Measurements from ENCODE around the gene OR6M1. TPM values are rescaled to one million over a fixed set of nuclear protein-coding genes. Genes with fewer than 3 reads are reported as not detected.

The OR6M1 gene, protein sequence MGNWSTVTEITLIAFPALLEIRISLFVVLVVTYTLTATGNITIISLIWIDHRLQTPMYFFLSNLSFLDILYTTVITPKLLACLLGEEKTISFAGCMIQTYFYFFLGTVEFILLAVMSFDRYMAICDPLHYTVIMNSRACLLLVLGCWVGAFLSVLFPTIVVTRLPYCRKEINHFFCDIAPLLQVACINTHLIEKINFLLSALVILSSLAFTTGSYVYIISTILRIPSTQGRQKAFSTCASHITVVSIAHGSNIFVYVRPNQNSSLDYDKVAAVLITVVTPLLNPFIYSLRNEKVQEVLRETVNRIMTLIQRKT
- not detected for total RNA-seq

DNA sequence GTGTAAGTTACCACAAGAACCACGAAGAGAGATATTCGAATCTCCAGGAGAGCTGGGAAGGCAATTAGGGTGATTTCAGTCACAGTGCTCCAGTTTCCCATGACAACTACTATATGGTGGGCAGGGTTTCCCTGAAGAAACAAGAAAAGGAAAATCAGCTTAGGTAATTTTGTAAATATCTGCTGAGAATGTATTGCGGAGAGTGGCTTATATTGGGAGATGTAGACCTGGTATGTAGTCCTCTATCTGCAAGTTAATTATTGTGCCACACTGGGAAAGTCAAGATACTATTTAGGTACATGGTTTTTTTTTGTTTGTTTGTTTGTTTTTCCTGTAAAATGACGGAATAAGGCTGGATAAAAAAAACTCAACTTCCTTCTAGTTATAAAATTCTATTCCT lies at the start of gene OR6M1:
TSS of gene OR6M1 (minus strand) at position 101 of the 400 bp plus-strand sequence. CDS start at position 101, 0 bp downstream.
- Histone ChIP-seq H3K27ac (no peak within 1 kb of the TSS), H3K36me3 (no peaks in the 10 kb centered on the region), H3K9me3 (no peaks in the 10 kb centered on the region), H3K4me1 (no peaks in the 10 kb centered on the region), H3K4me3 (no peak within 1 kb of the TSS), H3K27me3 (no peaks in the 10 kb centered on the region)
- WGBS: 75% methylated on average over 4 of the region's 4 CpGs
- DNase-seq (ENCODE audit: low spot score in 2 of 2): no peak
- no peak for TF ChIP-seq POLR2A (IDR thresholded peaks at IDR 0.05)

DNA sequence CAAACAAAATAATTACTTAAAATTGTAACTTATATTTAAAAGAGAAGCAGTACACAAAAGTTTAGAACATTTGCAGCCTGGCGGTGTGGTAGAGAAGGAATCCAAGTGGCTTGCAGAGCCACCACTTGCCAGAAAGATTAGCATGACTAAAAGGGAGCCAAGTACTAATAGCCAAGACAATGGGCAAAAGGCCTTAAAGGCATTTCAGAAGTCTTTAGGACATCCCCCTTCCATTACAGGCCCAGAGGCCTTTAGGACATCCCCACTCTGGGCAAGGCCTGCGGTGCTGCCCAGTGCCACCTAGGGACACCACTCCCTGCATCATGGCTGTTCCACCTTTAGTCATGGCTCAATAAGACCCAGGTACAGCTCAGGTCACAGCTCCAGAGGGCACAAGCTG lies 46.9 kb upstream of the OR6M1 start:
- H3K36me3 ChIP-seq: no peaks in the 10 kb centered on the region
- H3K27ac ChIP-seq: no peak overlapping the region
- H3K9me3 ChIP-seq: peaks cover 6% of the 10 kb centered on the region
- no peak for DNase-seq (ENCODE audit: low spot score in 2 of 2)
- H3K4me1 ChIP-seq: no peaks in the 10 kb centered on the region
- no peak overlapping the region for H3K4me3 ChIP-seq
- 94% methylated on average over 2 of the region's 2 CpGs for WGBS
- H3K27me3 ChIP-seq: no peaks in the 10 kb centered on the region
- TF ChIP-seq CTCF (IDR thresholded peaks at IDR 0.05): no peak
- TF ChIP-seq POLR2A (IDR thresholded peaks at IDR 0.05): no peak
- no peak for TF ChIP-seq EP300 (IDR thresholded peaks at IDR 0.05)
- TF ChIP-seq POLR2AphosphoS5 (IDR thresholded peaks at IDR 0.05): no peak

DNA sequence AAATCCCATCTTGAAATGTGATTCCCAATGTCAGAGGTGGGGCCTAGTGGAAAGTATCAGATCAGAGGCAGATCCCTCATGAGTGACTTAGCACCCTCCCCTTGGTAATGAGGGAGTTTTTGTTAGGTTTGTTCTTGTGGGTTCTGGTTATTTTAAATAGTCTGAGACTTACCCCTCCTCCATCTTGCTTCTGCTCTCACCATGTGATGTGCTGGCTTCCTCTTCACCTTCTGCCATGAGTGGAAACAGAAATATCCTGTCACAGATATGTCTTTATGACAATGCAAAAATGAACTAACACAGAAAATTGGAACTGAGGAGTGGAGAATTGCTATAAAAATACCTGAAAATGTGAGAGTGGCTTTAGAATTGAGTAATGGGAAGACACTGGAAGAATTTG lies 46.2 kb upstream of the OR6M1 start:
- no peak for TF ChIP-seq EP300 (IDR thresholded peaks at IDR 0.05)
- no peak for TF ChIP-seq POLR2AphosphoS5 (IDR thresholded peaks at IDR 0.05)
- no peak for TF ChIP-seq CTCF (IDR thresholded peaks at IDR 0.05)
- no peak for TF ChIP-seq POLR2A (IDR thresholded peaks at IDR 0.05)
- Histone ChIP-seq H3K36me3 (no peaks in the 10 kb centered on the region), H3K27me3 (no peaks in the 10 kb centered on the region), H3K27ac (no peak overlapping the region), H3K9me3 (peaks cover 6% of the 10 kb centered on the region), H3K4me3 (no peak overlapping the region), H3K4me1 (no peaks in the 10 kb centered on the region)
- DNase-seq (ENCODE audit: low spot score in 2 of 2): no peak

DNA sequence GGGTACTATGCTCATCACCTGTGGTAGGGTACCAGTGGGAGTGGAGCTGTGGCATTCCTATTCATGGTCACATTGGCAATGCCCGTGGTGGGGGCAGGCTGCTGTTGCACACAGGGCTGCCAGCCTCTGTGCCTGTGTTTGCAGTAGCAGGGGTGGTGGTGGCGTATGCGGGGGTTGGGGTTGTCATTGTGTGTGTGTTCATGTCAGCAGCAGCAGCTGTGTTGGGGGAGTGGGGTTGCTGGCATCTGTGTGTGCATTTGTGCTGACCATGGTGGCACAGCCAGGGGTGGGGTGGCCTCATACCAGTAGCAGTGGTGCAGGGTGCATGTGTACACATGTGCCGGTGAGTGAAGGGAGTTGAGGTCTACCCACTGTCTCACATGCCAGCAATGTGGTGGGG lies 45.0 kb upstream of the OR6M1 start:
- no peaks in the 10 kb centered on the region for H3K36me3 ChIP-seq
- no peak for TF ChIP-seq EP300 (IDR thresholded peaks at IDR 0.05)
- no peak for TF ChIP-seq POLR2AphosphoS5 (IDR thresholded peaks at IDR 0.05)
- TF ChIP-seq POLR2A (IDR thresholded peaks at IDR 0.05): no peak
- no peak for TF ChIP-seq CTCF (IDR thresholded peaks at IDR 0.05)
- no peaks in the 10 kb centered on the region for H3K4me1 ChIP-seq
- no peaks in the 10 kb centered on the region for H3K9me3 ChIP-seq
- 96% methylated on average over 3 of the region's 4 CpGs for WGBS
- no peak overlapping the region for H3K4me3 ChIP-seq
- H3K27me3 ChIP-seq: no peaks in the 10 kb centered on the region
- H3K27ac ChIP-seq: no peak overlapping the region
- no peak for DNase-seq (ENCODE audit: low spot score in 2 of 2)

DNA sequence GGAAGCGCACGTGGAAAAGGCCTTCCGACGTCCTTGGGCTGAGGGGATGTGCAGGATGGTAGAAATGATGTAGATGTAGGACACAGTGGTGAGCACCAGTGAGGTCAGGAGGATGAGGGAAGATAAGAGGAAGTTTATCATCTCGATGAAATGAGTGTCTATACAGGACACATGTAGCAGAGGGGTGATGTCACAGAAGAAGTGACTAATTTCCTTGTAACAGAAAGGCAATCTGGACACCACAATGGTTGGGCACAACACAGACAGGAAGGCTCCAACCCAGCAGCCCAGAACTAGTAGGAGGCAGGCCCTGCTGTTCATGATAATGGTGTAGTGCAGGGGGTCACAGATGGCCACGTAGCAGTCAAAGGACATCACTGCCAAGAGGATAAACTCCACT lies 35.0 kb upstream of the OR6M1 start:
- no peaks in the 10 kb centered on the region for H3K36me3 ChIP-seq
- no peaks in the 10 kb centered on the region for H3K4me1 ChIP-seq
- H3K27me3 ChIP-seq: no peaks in the 10 kb centered on the region
- DNase-seq (ENCODE audit: low spot score in 2 of 2): no peak
- H3K9me3 ChIP-seq: no peaks in the 10 kb centered on the region
- H3K27ac ChIP-seq: no peak overlapping the region
- TF ChIP-seq CTCF (IDR thresholded peaks at IDR 0.05): no peak
- TF ChIP-seq POLR2AphosphoS5 (IDR thresholded peaks at IDR 0.05): no peak
- no peak overlapping the region for H3K4me3 ChIP-seq
- WGBS: 83% methylated on average over 6 of the region's 6 CpGs

- Histone ChIP-seq H3K4me3 (no peak overlapping the region), H3K4me1 (no peaks in the 10 kb centered on the region), H3K27me3 (no peaks in the 10 kb centered on the region), H3K27ac (no peak overlapping the region), H3K36me3 (no peaks in the 10 kb centered on the region), H3K9me3 (no peaks in the 10 kb centered on the region)
- WGBS: 86% methylated on average over 5 of the region's 5 CpGs
- TF ChIP-seq CTCF (IDR thresholded peaks at IDR 0.05) (no peak), POLR2A (IDR thresholded peaks at IDR 0.05) (no peak), POLR2AphosphoS5 (IDR thresholded peaks at IDR 0.05) (no peak), EP300 (IDR thresholded peaks at IDR 0.05) (no peak)
- DNase-seq (ENCODE audit: low spot score in 2 of 2): no peak
These were observed 33.0 kb upstream of the OR6M1 start for GRCh38 chr11:123839131-123839530.
